NCI-H345 treated with DMSO at 0.1 percent for 48 hours (cell line): ENCODE measurements around the gene DNASE1.
"Not testable (repeated sequence)": the region's sequence is repeated elsewhere in the genome, so short reads cannot be mapped to it uniquely, and the experiment has no call there.

Source experiments
- DNase-seq: peaks from one replicate; lab custom pipeline; 2025; ENCODE audit not compliant: unreplicated experiment; lab: John Stamatoyannopoulos, UW

Gene DNASE1

GRCh38 chr16:3654249-3654991 is at the start of gene DNASE1:
TSS of gene DNASE1 (plus strand) at chr16:3654691. CDS start at chr16:3655374, 683 bp downstream.
- no peak for DNase-seq

GRCh38 chr16:3606441-3606840 is 48.0 kb upstream of the DNASE1 start:
- no peak for DNase-seq

DNA sequence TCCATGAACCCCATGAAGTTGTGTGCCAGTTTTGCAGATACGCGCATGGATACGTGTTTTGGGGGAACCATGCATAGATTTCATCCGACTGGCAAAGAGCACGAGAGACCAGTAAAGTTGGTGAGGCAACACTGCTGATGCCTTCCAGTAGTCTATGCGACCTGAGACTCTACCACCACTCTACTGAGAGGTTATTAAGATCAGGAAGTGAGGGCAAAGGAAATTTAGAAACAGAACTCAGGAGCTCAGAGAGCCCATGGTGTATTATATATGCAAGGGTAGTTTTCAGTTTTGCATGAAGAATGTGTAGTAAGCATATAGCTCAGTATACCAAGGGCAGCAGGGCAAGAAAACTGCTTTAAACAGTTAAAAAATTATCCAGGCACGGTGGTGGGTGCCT is 47.3 kb upstream of the DNASE1 start:
- no peak for DNase-seq

DNA sequence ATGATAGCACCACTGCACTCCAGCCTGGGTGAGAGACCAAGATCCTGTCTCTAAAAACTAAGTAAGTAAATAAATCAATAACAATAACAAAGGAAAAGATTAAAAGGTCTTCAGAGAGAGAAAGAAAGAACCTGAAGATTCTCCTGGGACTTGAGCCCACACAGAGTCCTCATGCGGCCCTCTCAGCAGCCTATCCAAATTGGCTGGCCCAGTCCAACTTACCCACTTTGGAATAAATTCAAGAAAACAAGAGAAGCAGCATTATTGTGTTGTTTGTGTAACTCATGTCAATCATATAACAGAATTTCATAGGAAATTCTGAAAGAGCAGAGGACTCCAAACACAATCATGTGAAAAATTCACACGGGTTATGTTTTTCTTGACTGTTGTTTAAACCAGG is 46.9 kb upstream of the DNASE1 start:
- no peak for DNase-seq

- DNase-seq = no peak
Observed at GRCh38 chr16:3608069-3608468, 46.4 kb upstream of the DNASE1 start.

DNA sequence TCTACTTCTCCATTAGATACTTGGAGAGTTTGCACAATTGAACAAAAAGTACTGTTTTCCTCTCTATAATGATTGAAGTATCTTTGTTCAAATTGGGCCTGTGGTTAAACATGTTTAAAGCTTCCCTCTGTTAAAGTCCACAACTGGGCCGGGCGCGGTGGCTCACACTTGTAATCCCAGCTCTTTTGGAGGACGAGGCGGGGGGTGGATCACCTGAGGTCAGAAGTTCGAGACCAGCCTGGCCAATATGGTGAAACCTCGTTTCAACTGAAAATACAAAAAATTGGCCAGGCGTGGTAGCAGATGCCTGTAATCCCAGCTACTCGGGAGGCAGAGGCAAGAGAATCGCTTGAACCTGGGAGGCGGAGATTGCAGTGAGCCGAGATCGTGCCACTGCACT is 45.5 kb upstream of the DNASE1 start:
- DNase-seq = not testable (repeated sequence)

GRCh38 chr16:3609895-3610697 is 44.4 kb upstream of the DNASE1 start:
- DNase-seq = no peak

DNA sequence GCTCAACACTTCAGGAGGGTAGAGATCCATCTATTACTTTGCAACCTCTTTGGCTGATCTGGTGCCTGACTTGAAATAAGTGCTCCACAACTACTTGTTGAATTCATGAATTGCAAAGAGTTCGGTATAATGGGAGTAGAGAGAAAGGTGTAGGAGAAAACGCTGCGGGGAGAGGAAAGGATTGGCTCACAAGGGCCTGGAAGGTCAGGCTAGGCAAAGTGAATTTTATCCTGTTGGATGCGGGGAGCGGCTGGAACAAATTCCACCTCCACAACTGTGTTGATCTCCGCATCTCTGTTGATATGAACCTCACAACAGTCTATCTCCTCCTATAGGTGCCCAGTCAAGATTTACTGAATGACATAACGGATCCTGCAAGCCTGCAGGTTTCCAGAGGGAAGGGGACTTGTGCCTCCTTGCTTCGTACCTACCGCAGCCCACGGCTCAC is 43.8 kb upstream of the DNASE1 start:
- no peak for DNase-seq

GRCh38 chr16:3611146-3611975 is 43.1 kb upstream of the DNASE1 start, which contains the start of gene SLX4:
TSS of gene SLX4 (minus strand) at chr16:3611606. CDS start at chr16:3608964, 2,642 bp downstream.
- peak; percentile 87 for DNase-seq

GRCh38 chr16:3612510-3613466 is 41.7 kb upstream of the DNASE1 start:
- no peak for DNase-seq

DNA sequence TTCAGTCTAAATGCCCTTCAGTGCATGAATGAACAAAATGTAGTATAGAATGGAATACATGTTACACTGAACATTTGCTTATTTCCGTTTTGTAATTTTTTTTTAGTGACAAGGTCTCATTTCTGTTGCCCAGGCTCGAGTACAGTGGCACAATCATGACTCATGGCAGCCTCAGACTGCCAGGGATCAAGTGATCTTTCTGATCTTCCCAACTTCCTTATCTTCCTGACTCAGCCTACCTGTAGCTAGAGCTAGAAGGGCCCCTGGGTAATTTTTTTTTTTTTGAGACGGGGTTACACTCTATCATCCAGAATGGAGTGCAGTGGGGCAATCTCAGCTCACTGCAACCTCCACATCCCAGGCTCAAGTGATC is 35.7 kb upstream of the DNASE1 start:
- DNase-seq = no peak

GRCh38 chr16:3623642-3624041 is 30.8 kb upstream of the DNASE1 start:
- DNase-seq = no peak

DNA sequence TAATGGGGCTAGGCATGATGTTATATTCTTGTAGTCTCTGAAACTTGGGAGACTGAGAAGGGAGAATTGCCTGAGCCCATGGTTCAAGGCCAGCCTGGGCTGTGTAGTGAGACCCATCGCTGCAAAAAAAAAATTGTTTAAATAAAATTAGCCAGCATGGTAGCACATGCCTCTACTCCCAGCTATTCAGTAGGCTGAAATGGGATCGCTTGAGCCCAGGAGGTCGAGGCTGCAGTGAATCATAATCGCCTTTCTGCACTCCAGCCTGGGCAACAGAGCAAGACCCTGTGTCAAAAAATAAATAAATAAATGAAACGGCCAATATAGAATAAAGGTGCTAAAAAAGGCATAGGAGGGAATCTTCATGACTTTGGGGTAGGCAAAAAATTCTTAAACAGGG is 29.2 kb upstream of the DNASE1 start:
- no peak for DNase-seq

GRCh38 chr16:3625911-3626732 is 28.4 kb upstream of the DNASE1 start:
- no peak for DNase-seq

- DNase-seq = no peak
Observed at GRCh38 chr16:3637371-3637923, 17.0 kb upstream of the DNASE1 start.

DNA sequence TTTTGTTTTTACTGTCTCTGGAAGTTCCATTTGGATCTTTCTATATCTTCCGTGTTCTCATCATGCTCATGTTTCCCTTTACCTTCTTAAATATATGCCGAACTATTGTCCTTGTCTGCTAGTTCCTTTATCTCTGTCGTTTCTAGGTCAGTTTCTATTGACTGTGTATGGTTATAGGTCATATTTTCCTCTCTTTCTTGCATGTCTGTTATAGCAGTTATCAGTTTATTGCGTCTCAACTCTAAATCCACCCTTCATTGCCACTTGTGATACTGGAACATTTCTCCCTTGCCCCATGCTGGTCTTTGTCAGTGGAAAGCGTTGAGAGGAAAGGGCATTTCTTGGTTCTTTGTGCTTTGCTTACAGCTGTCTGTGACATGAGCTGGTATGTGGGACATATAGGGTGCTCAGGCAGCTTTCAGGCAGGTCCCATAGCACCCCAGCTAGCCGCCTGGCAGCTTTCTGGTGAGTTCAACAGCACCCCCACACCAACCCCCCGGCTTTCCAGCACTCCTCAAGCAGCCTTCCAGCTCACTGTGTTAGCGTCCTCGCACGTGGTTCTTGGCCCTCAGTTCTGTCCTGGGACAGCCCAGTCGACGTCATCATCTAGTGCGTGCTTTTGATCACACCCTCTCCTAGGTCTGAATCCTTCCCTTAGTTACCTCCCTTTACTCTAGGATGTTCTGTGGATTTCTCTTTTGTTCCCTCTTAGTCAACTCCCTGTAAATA is 15.4 kb upstream of the DNASE1 start:
- DNase-seq = no peak

GRCh38 chr16:3640207-3640606 is 14.3 kb upstream of the DNASE1 start:
- DNase-seq = no peak
